Choroid plexus epithelial cell (primary cell): Measurements from ENCODE around the gene CEP97.

Experiments
- DNase-seq: peaks from one replicate; pipeline ENCODE4 v3.0.0-alpha.2; 2010; ENCODE audit warnings: low read depth
- H3K4me3 ChIP-seq: 2 replicates; pipeline ENCODE4 v1.5.1; 2011; ENCODE audit warnings: low read depth, mild to moderate bottlenecking, control low read depth, low read length, moderate library complexity
- TF ChIP-seq, protein P1 (sequence below): conservative IDR thresholded peaks from 2 replicates; pipeline ENCODE4 v1.5.1; 2011; ENCODE audit warnings: low read depth, mild to moderate bottlenecking, control low read depth, inconsistent platforms, low read length, moderate library complexity

CEP97 gene

DNA sequence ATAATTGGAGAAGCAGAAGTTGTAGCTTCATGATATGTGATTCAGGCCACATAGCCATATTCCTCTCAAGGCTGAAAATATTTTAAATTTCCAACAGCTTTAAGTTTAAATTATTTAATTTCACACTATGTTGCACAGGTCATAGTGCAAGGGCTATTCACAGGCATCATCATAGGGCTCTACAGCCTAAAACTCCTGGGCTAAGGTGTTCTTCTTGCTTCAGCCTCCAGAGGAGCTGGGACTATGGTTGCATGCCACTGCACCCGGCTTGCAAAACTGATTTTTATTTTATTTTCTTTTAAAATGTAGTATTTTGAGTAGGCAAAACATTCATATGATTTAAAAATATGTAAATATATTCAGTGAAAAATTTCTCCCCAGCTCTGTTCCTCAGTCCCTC, 6.0 kb upstream of the CEP97 start:
- TF ChIP-seq, protein P1, sequence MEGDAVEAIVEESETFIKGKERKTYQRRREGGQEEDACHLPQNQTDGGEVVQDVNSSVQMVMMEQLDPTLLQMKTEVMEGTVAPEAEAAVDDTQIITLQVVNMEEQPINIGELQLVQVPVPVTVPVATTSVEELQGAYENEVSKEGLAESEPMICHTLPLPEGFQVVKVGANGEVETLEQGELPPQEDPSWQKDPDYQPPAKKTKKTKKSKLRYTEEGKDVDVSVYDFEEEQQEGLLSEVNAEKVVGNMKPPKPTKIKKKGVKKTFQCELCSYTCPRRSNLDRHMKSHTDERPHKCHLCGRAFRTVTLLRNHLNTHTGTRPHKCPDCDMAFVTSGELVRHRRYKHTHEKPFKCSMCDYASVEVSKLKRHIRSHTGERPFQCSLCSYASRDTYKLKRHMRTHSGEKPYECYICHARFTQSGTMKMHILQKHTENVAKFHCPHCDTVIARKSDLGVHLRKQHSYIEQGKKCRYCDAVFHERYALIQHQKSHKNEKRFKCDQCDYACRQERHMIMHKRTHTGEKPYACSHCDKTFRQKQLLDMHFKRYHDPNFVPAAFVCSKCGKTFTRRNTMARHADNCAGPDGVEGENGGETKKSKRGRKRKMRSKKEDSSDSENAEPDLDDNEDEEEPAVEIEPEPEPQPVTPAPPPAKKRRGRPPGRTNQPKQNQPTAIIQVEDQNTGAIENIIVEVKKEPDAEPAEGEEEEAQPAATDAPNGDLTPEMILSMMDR = no peak
- DNase-seq = no peak
- H3K4me3 ChIP-seq = no peak overlapping the region

DNA sequence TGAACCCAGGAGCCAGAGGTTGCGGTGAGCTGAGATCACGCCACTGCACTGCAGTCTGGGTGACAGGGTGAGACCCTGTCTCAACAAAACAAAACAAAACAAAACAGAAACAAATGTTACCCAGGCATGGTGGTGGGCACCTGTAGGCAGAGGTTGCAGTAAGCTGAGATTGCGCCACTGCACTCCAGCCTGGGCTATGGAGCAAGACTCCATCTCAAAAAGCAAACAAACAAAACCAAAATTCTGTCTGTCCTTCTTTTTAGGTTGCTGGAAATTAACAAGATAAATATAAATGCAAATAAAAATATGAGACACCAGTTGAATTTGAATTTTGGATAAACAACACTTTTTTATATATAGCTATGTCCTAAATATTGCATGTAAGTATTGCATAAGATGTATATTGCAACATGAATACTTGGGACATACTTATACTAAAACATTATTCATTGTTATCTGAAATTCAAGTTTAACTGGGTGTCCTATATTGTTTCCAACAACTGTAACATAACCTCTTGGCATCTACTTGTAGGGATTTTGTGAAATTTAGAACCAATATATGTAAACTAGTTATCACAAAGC, 4.7 kb upstream of the CEP97 start:
- H3K4me3 ChIP-seq = no peak overlapping the region
- no peak for DNase-seq
- TF ChIP-seq, protein P1 = no peak

DNA sequence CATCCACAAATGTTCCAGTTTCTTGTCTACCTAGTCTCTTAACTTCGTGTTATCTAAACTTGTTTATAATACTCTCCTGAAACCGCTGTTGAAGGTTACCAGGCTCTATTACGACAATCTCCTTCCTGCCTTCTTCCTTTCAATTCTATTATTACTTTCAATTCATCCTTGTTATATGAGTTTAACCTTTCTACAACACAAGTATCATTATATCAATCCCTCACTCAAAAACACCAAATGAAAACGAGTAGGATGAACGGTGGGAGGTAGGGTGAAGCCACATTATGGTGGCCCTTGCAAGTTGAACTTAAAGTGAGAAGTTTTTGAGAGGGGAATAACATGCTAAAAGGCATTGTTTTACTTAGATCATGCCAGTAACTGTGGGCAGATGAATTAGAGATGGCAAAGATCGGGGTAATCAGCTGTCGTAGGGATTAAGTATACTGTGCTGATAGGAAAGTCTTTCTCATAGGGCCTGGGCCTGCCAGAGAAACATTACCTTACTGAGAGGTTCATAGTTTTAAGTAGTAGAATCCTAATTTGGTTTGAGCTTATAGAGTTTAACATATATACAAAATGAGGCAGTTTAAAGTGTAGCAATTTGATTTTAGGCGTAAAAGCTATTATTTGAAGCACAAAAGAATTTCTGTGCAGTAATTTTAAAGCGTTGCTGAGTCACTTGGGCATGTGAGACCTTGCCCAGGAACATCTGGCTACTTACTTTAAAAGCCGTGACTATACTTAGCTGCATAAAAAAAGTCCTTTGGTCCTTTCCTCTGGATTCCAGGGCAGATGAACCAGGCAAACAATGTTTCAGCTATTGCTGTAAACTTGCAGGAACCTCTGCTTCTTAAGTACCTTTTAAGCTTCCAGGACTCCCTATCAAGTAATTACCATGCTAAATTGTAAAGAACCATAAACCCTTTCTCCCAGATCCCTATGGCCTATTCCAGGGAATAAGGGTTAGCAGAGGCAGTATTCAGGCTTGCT, 3.3 kb upstream of the CEP97 start:
- no peak for DNase-seq
- TF ChIP-seq, protein P1 = no peak
- no peak overlapping the region for H3K4me3 ChIP-seq

DNA sequence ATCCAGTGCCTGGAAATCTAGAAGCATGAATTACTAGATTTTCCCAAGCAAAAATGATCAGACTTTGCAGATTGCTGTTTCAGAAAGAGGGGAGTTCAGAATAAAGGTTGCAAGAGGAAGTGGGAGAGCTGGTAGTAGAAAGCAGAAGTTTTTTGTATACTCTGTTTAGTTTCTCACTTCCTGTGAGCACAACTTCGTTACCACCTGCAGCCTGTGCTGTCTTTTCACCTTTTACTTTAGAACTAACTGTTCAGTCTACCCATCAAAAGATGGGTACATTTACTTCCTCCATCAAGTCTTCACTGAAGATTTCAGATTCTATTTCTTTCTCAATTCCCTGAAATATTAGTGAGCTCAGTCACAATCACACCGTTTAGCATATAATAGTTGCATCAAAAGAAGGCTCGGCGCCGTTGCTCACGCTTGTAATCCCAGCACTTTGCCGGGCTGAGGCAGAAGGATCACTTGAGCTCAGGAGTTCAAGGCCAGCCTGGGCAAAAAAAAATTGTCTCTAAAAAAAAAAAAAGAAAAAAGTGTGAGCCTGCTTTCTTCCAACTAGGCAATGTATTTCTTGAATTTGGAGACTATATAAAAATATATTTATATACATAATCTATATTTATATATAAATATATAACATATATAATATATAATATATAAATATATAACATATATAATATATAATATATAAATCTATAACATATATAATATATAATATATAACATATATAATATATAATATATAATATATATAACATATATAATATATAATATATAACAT, 1.8 kb upstream of the CEP97 start:
- TF ChIP-seq, protein P1 = no peak
- H3K4me3 ChIP-seq = no peak overlapping the region

DNA sequence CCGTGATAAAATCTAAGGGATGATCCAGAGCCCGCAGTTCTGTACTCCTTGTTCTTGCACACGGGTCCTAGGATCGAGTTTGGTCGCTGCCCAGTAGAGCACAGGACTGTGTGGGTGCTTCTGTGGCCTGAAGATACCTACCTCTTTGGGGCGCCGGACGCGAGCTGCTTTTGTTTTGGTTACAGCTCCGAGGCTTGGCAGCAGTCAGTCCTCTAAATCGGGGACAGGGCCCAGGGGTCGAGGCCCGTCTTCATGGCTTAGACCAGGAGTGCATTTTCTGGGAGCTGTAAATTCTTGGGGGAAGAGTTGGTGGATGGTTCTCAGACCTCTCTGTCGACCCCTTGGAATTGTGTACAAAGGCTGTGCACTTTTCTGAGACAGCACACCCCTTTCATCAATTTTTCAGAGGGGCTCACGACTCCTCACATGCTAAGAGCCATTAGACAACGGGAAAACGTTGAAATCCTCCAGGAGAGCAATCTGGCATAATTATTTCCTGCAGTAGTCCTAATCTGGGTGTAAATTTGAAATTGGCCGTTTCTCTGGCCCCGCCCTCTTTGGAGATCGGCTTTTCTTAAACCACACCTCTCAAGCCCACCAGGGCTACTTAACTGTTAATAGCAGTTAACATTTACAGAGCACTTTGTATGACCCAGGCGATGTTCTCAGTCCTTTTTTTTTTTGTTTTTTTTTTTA, 928 bp downstream of the CEP97 start:
- peak overlapping the region; percentile 84 for H3K4me3 ChIP-seq
- TF ChIP-seq, protein P1 = no peak
- DNase-seq = peak; percentile 23

More for the DNA sequence above, 1.8 kb upstream of the CEP97 start:
- DNase-seq = no peak

DNA sequence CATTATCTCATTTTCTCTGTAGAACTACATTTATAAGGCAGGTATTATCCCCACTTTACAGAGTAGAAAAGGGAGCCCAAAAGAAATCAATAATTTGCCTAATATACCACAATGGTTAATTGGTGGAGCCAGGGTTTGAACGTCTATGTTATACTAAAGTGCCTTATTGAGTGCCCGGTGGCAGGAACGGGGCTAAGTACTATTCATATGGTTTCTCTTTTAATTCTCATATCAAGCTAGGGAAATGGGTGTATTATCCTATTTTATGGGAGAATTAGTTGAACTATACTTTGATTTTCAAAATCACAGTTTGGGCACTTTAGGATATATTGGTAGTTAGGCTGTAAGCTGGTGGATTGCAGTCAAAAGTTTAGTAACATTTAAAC, 1.5 kb downstream of the CEP97 start:
- TF ChIP-seq, protein P1 = no peak
- peak overlapping the region; percentile 84 for H3K4me3 ChIP-seq
- DNase-seq = no peak
